EH (cell line): ENCODE results near the gene STPG1.
"Not testable (repeated sequence)": the region's sequence is repeated elsewhere in the genome, so short reads cannot be mapped to it uniquely, and the experiment has no call there.

Experiments
- DNase-seq: peaks from one replicate; pipeline ENCODE4 v3.0.0-alpha.2; 2015; ENCODE audit warnings: low read depth

Gene STPG1

GRCh38 chr1:24413350-24414163 is at the start of gene STPG1:
STPG1 (minus strand) TSS chr1:24413782; CDS start chr1:24401388, 12,394 bp downstream.
- DNase-seq = peak; percentile 85

- DNase-seq = peak; percentile 63
Measured at GRCh38 chr1:24462128-24462527, 48.5 kb upstream of the STPG1 start.

GRCh38 chr1:24459551-24460266 is 46.1 kb upstream of the STPG1 start:
- DNase-seq = no peak

GRCh38 chr1:24457866-24458265 is 44.3 kb upstream of the STPG1 start:
- DNase-seq = no peak

- no peak for DNase-seq
Measured at GRCh38 chr1:24455272-24455671, 41.7 kb upstream of the STPG1 start.

GRCh38 chr1:24454673-24455072 is 41.1 kb upstream of the STPG1 start:
- DNase-seq = peak; percentile 35

GRCh38 chr1:24452922-24453485 is 39.4 kb upstream of the STPG1 start:
- DNase-seq = no peak

- DNase-seq = no peak
Measured at GRCh38 chr1:24451746-24452145, 38.2 kb upstream of the STPG1 start.

- no peak for DNase-seq
Measured at GRCh38 chr1:24450857-24451397, 37.3 kb upstream of the STPG1 start.

GRCh38 chr1:24450316-24450715 is 36.7 kb upstream of the STPG1 start:
- DNase-seq = peak; percentile 61

GRCh38 chr1:24446446-24446845 is 32.9 kb upstream of the STPG1 start:
- not testable (repeated sequence) for DNase-seq

GRCh38 chr1:24443241-24443656 is 29.7 kb upstream of the STPG1 start:
- DNase-seq = peak; percentile 34

GRCh38 chr1:24442764-24443163 is 29.2 kb upstream of the STPG1 start:
- DNase-seq = peak; percentile 64

- DNase-seq = no peak
Measured at GRCh38 chr1:24441996-24442668, 28.6 kb upstream of the STPG1 start.

GRCh38 chr1:24441480-24441879 is 27.9 kb upstream of the STPG1 start:
- no peak for DNase-seq

GRCh38 chr1:24440436-24440835 is 26.9 kb upstream of the STPG1 start:
- DNase-seq = no peak

GRCh38 chr1:24438423-24438901 is 24.9 kb upstream of the STPG1 start:
- DNase-seq = peak; percentile 43

GRCh38 chr1:24437631-24438396 is 24.2 kb upstream of the STPG1 start:
- DNase-seq = peak; percentile 19

- no peak for DNase-seq
Measured at GRCh38 chr1:24435782-24436365, 22.3 kb upstream of the STPG1 start.

GRCh38 chr1:24427545-24427862 is 13.9 kb upstream of the STPG1 start:
- no peak for DNase-seq
